Activated T-cell treated with anti-CD3 and anti-CD28 coated beads, Interleukin-2, amount 50 U/mL, for 72 hours (primary cell): ENCODE data around the gene CDH18. TPM values are rescaled to one million over a fixed set of nuclear protein-coding genes. Genes with fewer than 3 reads are reported as not detected.
"Not testable (repeated sequence)": the region's sequence is repeated elsewhere in the genome, so short reads cannot be mapped to it uniquely, and the experiment has no call there.

Experiments used
- ATAC-seq, 2 donors: fragments of 150-1000 bp; cut with Tn5 transposase; replicated peaks in 1 of 2; 2 replicates each; pipeline ENCODE4 v1.10.0; 2021; ENCODE audit warnings: moderate library complexity in 2 of 2, mild to moderate bottlenecking in 1 of 2
- DNase-seq, 2 donors: peaks; one replicate each; pipeline ENCODE4 v3.0.0; 2021 to 2022; ENCODE audit warnings: mixed read lengths in 1 of 2
- H3K27ac Mint-ChIP-seq: one replicate; pipeline ENCODE4 v1.8.0; 2022; ENCODE audit warnings: mild to moderate bottlenecking, moderate library complexity, mixed read lengths
- H3K27me3 Mint-ChIP-seq: one replicate; pipeline ENCODE4 v1.8.0; 2022; ENCODE audit warnings: low read depth, mixed read lengths
- H3K36me3 Mint-ChIP-seq, 2 donors: one replicate each; pipeline ENCODE4 v1.8.0; 2022; ENCODE audit warnings: mixed read lengths in 2 of 2, mild to moderate bottlenecking in 1 of 2; ENCODE audit not compliant: insufficient read depth in 2 of 2
- H3K4me1 Mint-ChIP-seq: one replicate; pipeline ENCODE4 v1.8.0; 2022; ENCODE audit warnings: low read depth, mixed read lengths
- H3K4me3 Mint-ChIP-seq, 2 donors: one replicate each; pipeline ENCODE4 v1.8.0; 2022; ENCODE audit warnings: mild to moderate bottlenecking in 2 of 2, mixed read lengths in 2 of 2, moderate library complexity in 2 of 2
- H3K9me3 Mint-ChIP-seq, 2 donors: one replicate each; pipeline ENCODE4 v1.8.0; 2022; ENCODE audit warnings: mixed read lengths in 2 of 2
- total RNA-seq, 2 donors: library from RNA; stranded (reverse); gene quantifications; one replicate each; pipeline ENCODE4 v1.2.3, GENCODE V29; 2022

Gene CDH18
- total RNA-seq, 2 donors from 2014 or later: not detected

GRCh38 chr5:19874811-19875210 is 113.2 kb downstream of the CDH18 start:
- no peak for ATAC-seq
- H3K4me3 Mint-ChIP-seq: no peak overlapping the region
- no peaks in the 10 kb centered on the region for H3K27me3 Mint-ChIP-seq
- no peak for DNase-seq
- H3K27ac Mint-ChIP-seq: no peak overlapping the region
- no peaks in the 10 kb centered on the region for H3K4me1 Mint-ChIP-seq
- peaks cover 4 to 7% of the 10 kb centered on the region in 2 donors for H3K9me3 Mint-ChIP-seq
- H3K36me3 Mint-ChIP-seq: peaks cover 0 to 1% of the 10 kb centered on the region in 2 donors

GRCh38 chr5:19866090-19866450 is 121.9 kb downstream of the CDH18 start:
- Mint-ChIP-seq H3K27me3 (no peaks in the 10 kb centered on the region), H3K27ac (no peak overlapping the region), H3K36me3 (peaks cover 0 to 2% of the 10 kb centered on the region in 2 donors), H3K9me3 (peaks cover 9 to 11% of the 10 kb centered on the region in 2 donors), H3K4me3 (no peak overlapping the region), H3K4me1 (no peaks in the 10 kb centered on the region)
- no peak for ATAC-seq
- no peak for DNase-seq

DNA sequence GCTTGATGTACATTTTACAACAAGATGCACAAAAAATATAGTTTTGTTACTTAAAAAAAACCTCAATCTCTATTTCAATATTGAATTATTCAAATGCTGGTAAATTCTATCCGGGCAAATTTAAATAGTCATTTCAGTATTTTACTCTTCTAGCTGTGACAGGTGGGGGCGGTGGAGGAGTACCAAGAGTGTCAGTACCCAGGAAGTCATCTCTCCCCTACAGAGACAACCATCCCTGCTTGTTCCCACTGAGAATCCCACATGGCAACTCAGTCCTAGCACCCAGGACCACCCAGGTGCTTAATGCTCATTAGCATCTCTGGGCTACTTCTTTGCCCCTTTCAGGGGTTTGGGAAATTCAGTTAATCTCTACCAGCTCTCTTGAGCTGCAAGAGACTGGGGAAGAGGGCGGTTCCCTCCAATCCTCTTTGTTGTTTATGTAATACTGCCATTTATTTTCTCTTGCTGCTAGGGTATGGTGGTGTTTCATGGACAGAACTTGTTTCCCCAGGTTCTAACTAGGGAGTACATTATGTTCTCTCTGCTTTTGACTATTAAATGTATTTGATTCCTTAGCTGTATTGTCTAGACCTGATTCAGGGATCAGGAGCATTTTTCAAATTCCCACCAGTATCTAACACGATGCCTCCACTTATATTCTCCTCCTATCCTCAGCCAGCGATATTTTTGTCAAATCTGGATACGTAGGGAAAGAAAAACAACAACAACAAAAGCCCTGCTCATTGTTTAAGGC is 122.5 kb downstream of the CDH18 start:
- no peak overlapping the region for H3K4me3 Mint-ChIP-seq
- ATAC-seq: no peak
- DNase-seq: no peak
- H3K36me3 Mint-ChIP-seq: peaks cover 0 to 2% of the 10 kb centered on the region in 2 donors
- no peaks in the 10 kb centered on the region for H3K4me1 Mint-ChIP-seq
- no peak overlapping the region for H3K27ac Mint-ChIP-seq
- H3K27me3 Mint-ChIP-seq: no peaks in the 10 kb centered on the region
- H3K9me3 Mint-ChIP-seq: peaks cover 9 to 11% of the 10 kb centered on the region in 2 donors

DNA sequence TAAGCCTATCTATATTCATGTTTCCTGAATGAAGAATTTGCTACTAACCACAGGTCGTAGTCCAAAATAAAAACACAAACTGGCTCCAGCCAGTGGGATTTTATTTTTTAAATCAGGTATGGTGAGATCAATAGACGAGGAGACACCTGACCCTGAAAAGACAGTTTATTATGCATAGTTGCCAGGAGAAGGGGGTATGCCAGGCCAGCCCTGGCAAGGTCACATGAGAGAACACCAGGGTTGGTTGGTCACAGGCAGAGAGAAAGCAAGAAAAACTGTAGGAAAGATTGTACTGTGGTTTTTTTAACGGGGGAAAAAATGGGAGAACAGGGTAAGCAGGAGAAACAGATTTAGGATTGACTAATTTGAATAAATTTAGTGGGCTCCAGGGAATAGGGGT is 125.3 kb downstream of the CDH18 start:
- no peaks in the 10 kb centered on the region for H3K4me1 Mint-ChIP-seq
- H3K27me3 Mint-ChIP-seq: no peaks in the 10 kb centered on the region
- no peak for DNase-seq
- no peak overlapping the region for H3K27ac Mint-ChIP-seq
- H3K9me3 Mint-ChIP-seq: peaks cover 7 to 11% of the 10 kb centered on the region in 2 donors
- H3K36me3 Mint-ChIP-seq: peaks cover 0 to 2% of the 10 kb centered on the region in 2 donors
- ATAC-seq: no peak
- H3K4me3 Mint-ChIP-seq: no peak overlapping the region

GRCh38 chr5:19859020-19859419 is 129.0 kb downstream of the CDH18 start:
- Mint-ChIP-seq H3K27me3 (no peaks in the 10 kb centered on the region), H3K36me3 (peaks cover 0 to 2% of the 10 kb centered on the region in 2 donors), H3K9me3 (peaks cover 2 to 10% of the 10 kb centered on the region in 2 donors)

DNA sequence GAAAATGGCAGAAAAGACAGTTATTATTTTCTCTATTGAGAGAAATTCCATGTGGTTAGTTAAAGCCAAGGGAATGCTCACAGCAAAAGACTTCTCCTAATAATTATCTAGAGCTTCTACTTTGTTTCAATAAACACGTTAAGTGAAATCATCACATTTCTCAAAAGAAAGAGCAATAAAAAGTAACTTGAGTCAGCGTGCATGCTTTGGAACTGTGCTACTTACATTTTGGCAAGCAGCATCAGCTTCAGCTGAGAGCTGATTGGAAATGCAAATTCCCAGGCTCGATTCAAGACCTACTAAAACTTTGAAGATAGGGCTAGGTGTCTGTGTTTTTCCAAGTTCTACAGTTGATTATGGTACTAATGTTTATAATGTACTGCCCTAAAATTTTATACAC is 132.1 kb downstream of the CDH18 start:
- no peaks in the 10 kb centered on the region for H3K36me3 Mint-ChIP-seq
- no peak for ATAC-seq
- DNase-seq: no peak
- no peak overlapping the region for H3K27ac Mint-ChIP-seq
- H3K4me3 Mint-ChIP-seq: no peak overlapping the region
- H3K27me3 Mint-ChIP-seq: no peaks in the 10 kb centered on the region
- no peaks in the 10 kb centered on the region for H3K4me1 Mint-ChIP-seq
- H3K9me3 Mint-ChIP-seq: peaks cover 1% of the 10 kb centered on the region in 2 donors

More at GRCh38 chr5:19859020-19859419, 129.0 kb downstream of the CDH18 start:
- no peak for DNase-seq
- no peak for ATAC-seq
- H3K4me3 Mint-ChIP-seq: no peak overlapping the region
- no peak overlapping the region for H3K27ac Mint-ChIP-seq
- H3K4me1 Mint-ChIP-seq: no peaks in the 10 kb centered on the region

GRCh38 chr5:19855453-19855852 is 132.5 kb downstream of the CDH18 start:
- ATAC-seq: no peak
- H3K4me3 Mint-ChIP-seq: no peak overlapping the region
- no peaks in the 10 kb centered on the region for H3K4me1 Mint-ChIP-seq
- H3K27ac Mint-ChIP-seq: no peak overlapping the region
- DNase-seq: no peak
- H3K9me3 Mint-ChIP-seq: peaks cover 1% of the 10 kb centered on the region in 2 donors
- no peaks in the 10 kb centered on the region for H3K27me3 Mint-ChIP-seq
- no peaks in the 10 kb centered on the region for H3K36me3 Mint-ChIP-seq

GRCh38 chr5:19855031-19855430 is 133.0 kb downstream of the CDH18 start:
- DNase-seq: no peak
- no peak for ATAC-seq
- no peak overlapping the region for H3K27ac Mint-ChIP-seq
- no peaks in the 10 kb centered on the region for H3K36me3 Mint-ChIP-seq
- no peak overlapping the region for H3K4me3 Mint-ChIP-seq
- no peaks in the 10 kb centered on the region for H3K4me1 Mint-ChIP-seq
- H3K27me3 Mint-ChIP-seq: no peaks in the 10 kb centered on the region
- H3K9me3 Mint-ChIP-seq: peaks cover 1% of the 10 kb centered on the region in 2 donors

GRCh38 chr5:19853616-19854240 is 134.3 kb downstream of the CDH18 start:
- H3K27me3 Mint-ChIP-seq: no peaks in the 10 kb centered on the region

DNA sequence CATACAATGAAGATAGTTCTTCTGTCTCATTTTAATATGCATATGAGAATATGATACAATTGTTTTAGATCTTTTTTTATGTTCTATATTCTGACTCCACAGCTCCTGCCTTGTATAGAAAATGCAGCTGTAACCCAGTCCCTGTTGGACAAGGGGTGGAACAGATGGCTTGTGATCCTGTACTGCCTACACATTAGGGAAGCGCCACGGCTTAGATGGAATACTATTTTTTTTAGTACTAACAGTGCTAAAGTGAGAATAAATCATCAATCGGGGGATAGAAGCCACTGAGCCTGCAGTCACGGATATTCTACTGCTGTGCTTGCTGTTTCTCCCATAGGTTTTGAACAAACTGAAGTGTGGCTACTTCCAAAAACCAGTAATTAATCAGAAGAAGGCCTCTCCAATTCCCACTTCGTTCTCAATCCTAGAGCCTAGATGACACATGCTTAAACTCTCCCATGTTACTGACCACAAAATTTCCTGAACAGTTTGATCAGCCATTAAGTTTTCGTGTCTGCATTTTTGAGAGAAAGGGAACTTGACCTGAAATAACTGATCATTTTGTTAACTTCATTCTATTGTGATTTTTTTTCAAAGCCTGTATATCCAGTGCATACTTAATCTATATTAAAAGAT is 150.3 kb downstream of the CDH18 start:
- Mint-ChIP-seq H3K27ac (no peak overlapping the region), H3K27me3 (no peaks in the 10 kb centered on the region)

More at GRCh38 chr5:19853616-19854240, 134.3 kb downstream of the CDH18 start:
- H3K9me3 Mint-ChIP-seq: peaks cover 1 to 4% of the 10 kb centered on the region in 2 donors
- no peaks in the 10 kb centered on the region for H3K4me1 Mint-ChIP-seq
- no peaks in the 10 kb centered on the region for H3K36me3 Mint-ChIP-seq
- no peak overlapping the region for H3K4me3 Mint-ChIP-seq
- H3K27ac Mint-ChIP-seq: no peak overlapping the region
- no peak for ATAC-seq
- no peak for DNase-seq

DNA sequence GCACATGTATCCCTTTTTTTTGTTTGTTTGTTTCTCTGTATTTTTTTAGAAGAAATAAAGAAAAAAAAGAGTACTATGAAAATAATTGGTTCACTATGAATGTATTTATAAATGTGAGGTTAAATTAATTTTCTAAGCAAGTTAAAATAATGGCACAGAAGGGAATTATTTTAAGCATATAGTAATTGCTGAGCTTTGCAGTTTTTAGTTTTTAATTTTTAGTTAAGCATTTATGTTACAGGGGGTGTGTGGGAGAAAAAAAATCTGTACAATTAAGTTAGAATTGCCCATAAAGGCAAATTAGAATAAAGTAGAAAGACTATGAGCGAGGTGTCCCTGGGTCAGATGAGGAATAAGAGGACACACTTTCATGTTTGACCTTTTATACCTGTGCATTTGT is 152.6 kb downstream of the CDH18 start:
- H3K36me3 Mint-ChIP-seq: no peaks in the 10 kb centered on the region
- DNase-seq (no peak), ATAC-seq (no peak)
- H3K4me1 Mint-ChIP-seq: no peaks in the 10 kb centered on the region
- no peak overlapping the region for H3K27ac Mint-ChIP-seq
- H3K4me3 Mint-ChIP-seq: no peak overlapping the region
- H3K27me3 Mint-ChIP-seq: no peaks in the 10 kb centered on the region
- H3K9me3 Mint-ChIP-seq: peaks cover 18 to 24% of the 10 kb centered on the region in 2 donors

More for the DNA sequence above, 150.3 kb downstream of the CDH18 start:
- no peak for DNase-seq
- Mint-ChIP-seq H3K4me3 (no peak overlapping the region), H3K4me1 (no peaks in the 10 kb centered on the region), H3K9me3 (peaks cover 22 to 23% of the 10 kb centered on the region in 2 donors), H3K36me3 (peaks cover 0 to 1% of the 10 kb centered on the region in 2 donors)
- no peak for ATAC-seq

DNA sequence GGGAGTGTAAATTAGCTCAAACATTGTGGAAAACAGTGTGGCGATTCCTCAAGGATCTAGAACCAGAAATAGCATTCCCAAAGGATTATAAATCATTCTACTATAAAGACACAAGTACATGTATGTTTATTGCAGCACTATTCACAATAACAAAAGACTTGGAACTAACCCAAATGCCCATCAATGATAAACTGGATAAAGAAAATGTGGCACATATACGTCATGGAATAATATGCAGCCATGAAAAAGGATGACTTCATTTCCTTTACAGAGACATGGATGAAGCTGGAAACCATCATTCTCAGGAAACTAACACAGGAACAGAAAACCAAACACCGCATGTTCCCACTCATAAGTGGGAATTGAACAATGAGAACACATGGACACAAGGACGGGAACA is 175.3 kb downstream of the CDH18 start:
- not testable (repeated sequence) for H3K4me1 Mint-ChIP-seq, ATAC-seq, H3K27me3 Mint-ChIP-seq, H3K27ac Mint-ChIP-seq, DNase-seq, H3K36me3 Mint-ChIP-seq, H3K4me3 Mint-ChIP-seq
- peaks cover 6 to 11% of the 10 kb centered on the region in 2 donors for H3K9me3 Mint-ChIP-seq

DNA sequence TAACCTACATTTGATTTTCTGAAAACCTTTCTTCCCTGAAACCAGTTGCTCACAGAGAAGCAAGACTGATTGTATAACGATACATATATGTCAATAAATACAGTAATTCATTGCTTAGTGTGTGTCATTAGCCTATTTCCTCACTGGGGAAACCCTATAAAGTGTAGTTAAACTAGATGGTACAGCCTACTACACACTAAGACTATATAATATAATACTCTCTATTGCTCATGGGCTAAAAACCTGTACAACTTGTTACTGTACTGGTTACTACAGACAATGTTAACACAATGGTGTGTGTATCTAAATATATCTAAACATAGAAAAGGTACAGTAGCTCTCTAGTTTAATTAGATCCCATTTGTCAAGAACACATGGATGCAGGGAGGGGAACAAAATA is 181.2 kb downstream of the CDH18 start:
- ATAC-seq (no peak), DNase-seq (no peak)
- no peaks in the 10 kb centered on the region for H3K4me1 Mint-ChIP-seq
- H3K36me3 Mint-ChIP-seq: peaks cover 1 to 7% of the 10 kb centered on the region in 2 donors
- no peak overlapping the region for H3K4me3 Mint-ChIP-seq
- H3K9me3 Mint-ChIP-seq: peaks cover 2 to 4% of the 10 kb centered on the region in 2 donors
- H3K27me3 Mint-ChIP-seq: no peaks in the 10 kb centered on the region
- no peak overlapping the region for H3K27ac Mint-ChIP-seq
